ENCODE results near the gene MGST3.

- no peak for TF ChIP-seq CTCF (IDR thresholded peaks at IDR 0.05)
- no peak for TF ChIP-seq POLR2A (IDR thresholded peaks at IDR 0.05)
Observed at GRCh38 chr1:165675794-165676193, 44.8 kb downstream of the MGST3 start.

Data from ovary (tissue), 3 donors.